SK-N-SH (cell line): ENCODE data around the gene CNNM3. TPM values are rescaled to one million over a fixed set of nuclear protein-coding genes. Genes with fewer than 3 reads are reported as not detected.

Experiments
- CTCF ChIA-PET: fragments of 300-600, 350-600 bp; formaldehyde crosslinking; extraction: SDS; loops from one replicate; lab custom pipeline; 2021; lab: Yijun Ruan, JAX
- POLR2A ChIA-PET: fragments of 350-600 bp; sonication (Branson Sonifier 250); formaldehyde crosslinking; extraction: SDS; loops from one replicate; lab custom pipeline; 2020; ENCODE audit warnings: antibody characterized with exemption, inconsistent platforms; lab: Yijun Ruan, JAX
- DNase-seq: peaks from one replicate; pipeline ENCODE4 v3.0.0; 2012
- H2AFZ ChIP-seq: fragments of 200-600 bp; sonication (generic); 2 replicates; pipeline ENCODE4 v1.8.1; 2016; ENCODE audit warnings: antibody characterized with exemption, mild to moderate bottlenecking, low read depth
- H3F3A ChIP-seq: fragments of 200-600 bp; sonication (generic); replicated peaks from 2 replicates; pipeline ENCODE3; 2016; ENCODE audit warnings: antibody characterized with exemption, mild to moderate bottlenecking; ENCODE audit not compliant: insufficient read depth
- H3K27ac ChIP-seq, 2 experiments: fragments of 200-500 bp in 1 of 2; fragments of 200-600 bp in 1 of 2; sonication (Bioruptor generic) in 1 of 2; sonication (generic), shearing (Covaris generic) in 1 of 2; 2 replicates each; pipeline versions ENCODE4 v1.5.1 to v1.6.1; 2014 to 2016; ENCODE audit warnings: low read depth in 2 of 2, inconsistent platforms in 1 of 2, low read length in 1 of 2, mild to moderate bottlenecking in 1 of 2, mixed read lengths in 1 of 2
- H3K27me3 ChIP-seq: fragments of 200-600 bp; sonication (generic), shearing (Covaris generic); 2 replicates; pipeline ENCODE4 v1.6.1; 2016; ENCODE audit warnings: mixed run types; ENCODE audit not compliant: insufficient read depth
- H3K36me3 ChIP-seq, 2 experiments: fragments of 200-500 bp in 1 of 2; fragments of 200-600 bp in 1 of 2; sonication (Bioruptor generic) in 1 of 2; sonication (generic) in 1 of 2; replicated peaks in 1 of 2; 2 replicates each; pipeline versions ENCODE3 to v1.5.1; 2014 to 2016; ENCODE audit warnings: low read length in 1 of 2, mild to moderate bottlenecking in 1 of 2; ENCODE audit not compliant: insufficient read depth in 2 of 2, control insufficient read depth in 1 of 2
- H3K4me1 ChIP-seq, 2 experiments: fragments of 200-500 bp in 1 of 2; fragments of 200-600 bp in 1 of 2; sonication (Bioruptor generic) in 1 of 2; sonication (generic), shearing (Covaris generic) in 1 of 2; 2 replicates each; pipeline versions ENCODE4 v1.5.1 to v1.6.1; 2014 to 2016; ENCODE audit warnings: low read depth in 1 of 2, low read length in 1 of 2, mixed run types in 1 of 2; ENCODE audit not compliant: insufficient read depth in 2 of 2, control insufficient read depth in 1 of 2
- H3K4me2 ChIP-seq: fragments of 200-600 bp; sonication (generic), shearing (Covaris generic); 2 replicates; pipeline ENCODE4 v1.6.1; 2017; ENCODE audit warnings: mixed run types
- H3K4me3 ChIP-seq, 2 experiments: fragments of 200-500 bp in 1 of 2; fragments of 200-600 bp in 1 of 2; sonication (Bioruptor generic) in 1 of 2; sonication (generic), shearing (Covaris generic) in 1 of 2; 2 replicates each; pipeline versions ENCODE4 v1.5.1 to v1.8.1; 2014 to 2016; ENCODE audit warnings: low read depth in 2 of 2, inconsistent platforms in 1 of 2, low read length in 1 of 2, mild to moderate bottlenecking in 1 of 2, mixed read lengths in 1 of 2, moderate library complexity in 1 of 2
- H3K79me2 ChIP-seq: fragments of 200-600 bp; sonication (generic); 2 replicates; pipeline ENCODE4 v1.8.1; 2017; ENCODE audit warnings: mild to moderate bottlenecking; ENCODE audit not compliant: insufficient read depth
- H3K9ac ChIP-seq: fragments of 200-600 bp; sonication (generic); 2 replicates; pipeline ENCODE4 v1.6.1; 2017; ENCODE audit warnings: mixed run types
- H3K9me2 ChIP-seq: fragments of 200-600 bp; sonication (generic); 2 replicates; pipeline ENCODE4 v1.6.1; 2017; ENCODE audit warnings: mixed run types
- H3K9me3 ChIP-seq: fragments of 200-600 bp; sonication (generic); 2 replicates; pipeline ENCODE4 v1.6.1; 2017; ENCODE audit warnings: mixed run types, mild to moderate bottlenecking, moderate library complexity
- H4K20me1 ChIP-seq: fragments of 200-600 bp; sonication (generic); 2 replicates; pipeline ENCODE4 v1.6.1; 2017; ENCODE audit warnings: mild to moderate bottlenecking, mixed run types; ENCODE audit not compliant: insufficient read depth
- CTCF ChIP-seq: fragments of 200-600 bp; sonication (generic); IDR thresholded peaks from 2 replicates; pipeline ENCODE4 v1.6.1; 2017; ENCODE audit warnings: antibody characterized with exemption, mild to moderate bottlenecking, moderate library complexity
- ELF1 ChIP-seq: IDR thresholded peaks from 2 replicates; pipeline ENCODE4 v1.4.0; 2012
- FOSL2 ChIP-seq: IDR thresholded peaks from 2 replicates; pipeline ENCODE4 v1.4.0; 2012; ENCODE audit warnings: low read depth, mild to moderate bottlenecking, moderate library complexity, borderline replicate concordance
- FOXJ3 ChIP-seq: sonication (generic); formaldehyde crosslinking; IDR thresholded peaks from 2 replicates; pipeline ENCODE4 v1.5.1; 2020; ENCODE audit warnings: mild to moderate bottlenecking, missing genetic modification reagents
- GABPA ChIP-seq: IDR thresholded peaks from 2 replicates; pipeline ENCODE4 v1.4.0; 2012; ENCODE audit warnings: low read depth, mild to moderate bottlenecking
- GATA2 ChIP-seq: sonication (generic); formaldehyde crosslinking; IDR thresholded peaks from 2 replicates; pipeline ENCODE4 v1.5.0; 2020; ENCODE audit warnings: mild to moderate bottlenecking, missing genetic modification reagents
- JUND ChIP-seq: IDR thresholded peaks from 2 replicates; pipeline ENCODE4 v1.4.0; 2012
- NFIC ChIP-seq: IDR thresholded peaks from 2 replicates; pipeline ENCODE4 v1.4.0; 2012; ENCODE audit warnings: borderline replicate concordance
- NRF1 ChIP-seq: IDR thresholded peaks from 2 replicates; pipeline ENCODE4 v1.6.1; 2012; ENCODE audit warnings: low read depth, mild to moderate bottlenecking, low read length
- RAD21 ChIP-seq: IDR thresholded peaks from 2 replicates; pipeline ENCODE4 v1.6.1; 2012; ENCODE audit warnings: mild to moderate bottlenecking, low read length
- SIN3A ChIP-seq: IDR thresholded peaks from 2 replicates; pipeline ENCODE4 v1.6.1; 2012; ENCODE audit warnings: low read depth, mild to moderate bottlenecking, low read length, moderate library complexity, borderline replicate concordance
- SMC3 ChIP-seq: IDR thresholded peaks from 2 replicates; pipeline ENCODE4 v1.6.1; 2012; ENCODE audit warnings: low read depth, low read length, improper control_type of control experiment
- TAF1 ChIP-seq: IDR thresholded peaks from 2 replicates; pipeline ENCODE4 v1.6.1; 2012; ENCODE audit warnings: low read depth, mild to moderate bottlenecking, low read length, moderate library complexity, borderline replicate concordance
- TEAD4 ChIP-seq: IDR thresholded peaks from 2 replicates; pipeline ENCODE4 v1.4.0; 2012; ENCODE audit warnings: mild to moderate bottlenecking, borderline replicate concordance; ENCODE audit not compliant: insufficient read depth
- USF1 ChIP-seq: IDR thresholded peaks from 2 replicates; pipeline ENCODE4 v1.4.0; 2012; ENCODE audit warnings: low read depth, borderline replicate concordance
- YY1 ChIP-seq: IDR thresholded peaks from 2 replicates; pipeline ENCODE4 v1.4.0; 2012; ENCODE audit warnings: low read depth, mild to moderate bottlenecking
- ZBTB33 ChIP-seq: IDR thresholded peaks from 2 replicates; pipeline ENCODE4 v1.4.0; 2012; ENCODE audit warnings: low read depth, borderline replicate concordance
- WGBS: methylation state at CpG from one replicate; pipeline ENCODE4 v1.1.6; 2017; ENCODE audit warnings: low lambda C conversion rate; 5-methylcytosine and 5-hydroxymethylcytosine counted together
- polyA plus RNA-seq, 3 experiments: library from polyadenylated mRNA; depleted of rRNA; stranded (reverse); fragments of >200 nt; gene quantifications; 2 replicates each; pipeline ENCODE4 v1.2.3, GENCODE V29; 2012
- TF ChIP-seq, protein P1 (sequence below): IDR thresholded peaks from 2 replicates; pipeline ENCODE4 v1.4.0; 2012; ENCODE audit warnings: low read depth

Gene CNNM3
- polyA plus RNA-seq, 1 of the 3 experiments (the other 2 are of a cell fraction) = 14.7 TPM

GRCh38 chr2:96870626-96871255 is 54.7 kb downstream of the CNNM3 start:
- peaks cover 0 to 16% of the 10 kb centered on the region in 2 experiments for H3K36me3 ChIP-seq
- DNase-seq = no peak
- peaks cover 9 to 49% of the 10 kb centered on the region in 2 experiments; a peak in 2 of 4 replicates for H3K4me1 ChIP-seq
- H3K9me3 ChIP-seq = no peaks in the 10 kb centered on the region
- ChIA-PET CTCF (interaction anchor here (1.0 to 5.7 kb wide), 4 partner anchors 9 to 242 kb away, joined by 4 to 34 read pairs (median 6); partner anchors contain the start of genes ANKRD36 and ANKRD39), POLR2A (no interaction called here)
- H3K9ac ChIP-seq = no peak overlapping the region
- TF ChIP-seq SIN3A = no peak
- no peak for TF ChIP-seq CTCF
- TF ChIP-seq NFIC = no peak
- TF ChIP-seq FOSL2 = no peak
- no peak for TF ChIP-seq USF1
- no peak for TF ChIP-seq TEAD4
- TF ChIP-seq GATA2 (CRISPR knock-in tag) = no peak
- TF ChIP-seq ELF1 = no peak
- TF ChIP-seq RAD21 = no peak
- no peak for TF ChIP-seq TAF1
- TF ChIP-seq, protein P1, sequence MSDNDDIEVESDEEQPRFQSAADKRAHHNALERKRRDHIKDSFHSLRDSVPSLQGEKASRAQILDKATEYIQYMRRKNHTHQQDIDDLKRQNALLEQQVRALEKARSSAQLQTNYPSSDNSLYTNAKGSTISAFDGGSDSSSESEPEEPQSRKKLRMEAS = no peak
- TF ChIP-seq YY1 = no peak
- no peak for TF ChIP-seq JUND
- TF ChIP-seq FOXJ3 (CRISPR knock-in tag) = no peak
- no peak for TF ChIP-seq GABPA
- no peak for TF ChIP-seq ZBTB33
- no peak for TF ChIP-seq NRF1
- no peak for TF ChIP-seq SMC3
- H4K20me1 ChIP-seq = peaks cover 16% of the 10 kb centered on the region; the same call in 1 of the 2 replicates
- no peaks in the 10 kb centered on the region for H3F3A ChIP-seq
- peak overlapping the region; percentile 96; the same call in 1 of the 2 replicates for H3K4me2 ChIP-seq
- H3K27ac ChIP-seq = no peak overlapping the region; a peak in 1 of 4 replicates
- H3K79me2 ChIP-seq = peaks cover 34% of the 10 kb centered on the region
- peak overlapping the region; percentile 94 to 95 for H3K4me3 ChIP-seq
- H3K27me3 ChIP-seq = no peaks in the 10 kb centered on the region
- WGBS = 88% methylated on average over 11 of the region's 13 CpGs
- H2AFZ ChIP-seq = 0 out of 2 replicates have a peak overlapping the region, but pooled peaks have one; percentile 16
- no peaks in the 10 kb centered on the region for H3K9me2 ChIP-seq
